ENCODE results near the gene SIRT6. TPM values are rescaled to one million over a fixed set of nuclear protein-coding genes. Genes with fewer than 3 reads are reported as not detected.
"Not testable (repeated sequence)": the region's sequence is repeated elsewhere in the genome, so short reads cannot be mapped to it uniquely, and the experiment has no call there.

The SIRT6 gene
- total RNA-seq, 4 donors from 2014 or later: 15.0 to 29.6 (median 21.0) TPM

DNA sequence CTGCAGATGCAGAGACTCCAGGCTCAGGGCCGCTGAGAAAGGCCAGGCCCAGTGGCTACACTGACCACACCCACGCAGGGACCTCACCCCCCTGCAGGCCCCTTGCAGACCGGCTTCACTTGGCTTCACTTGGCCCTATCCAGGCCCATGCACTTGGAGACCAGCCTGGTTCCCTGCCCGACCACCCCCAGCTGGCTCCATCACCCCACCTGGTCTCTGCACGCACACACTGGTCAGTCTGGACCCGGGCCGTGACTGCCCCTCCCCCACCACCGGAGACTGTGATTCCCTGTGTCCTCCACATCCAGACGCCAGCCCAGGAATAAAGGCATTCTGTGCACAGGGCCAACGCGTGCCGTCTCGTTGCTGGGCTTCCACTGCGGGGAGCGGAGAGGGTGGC is 42.1 kb upstream of the SIRT6 start:
- ATAC-seq (ENCODE audit: low FRiP score): no peak
- TF ChIP-seq CTCF (IDR thresholded peaks at IDR 0.05): no peak
- DNase-seq (ENCODE audit: low spot score): no peak

GRCh38 chr19:4220188-4220587 is 37.8 kb upstream of the SIRT6 start:
- ATAC-seq (ENCODE audit: low FRiP score): no peak
- DNase-seq (ENCODE audit: low spot score): no peak
- TF ChIP-seq CTCF (IDR thresholded peaks at IDR 0.05): no peak

GRCh38 chr19:4218523-4218922 is 36.2 kb upstream of the SIRT6 start:
- DNase-seq (ENCODE audit: low spot score); ATAC-seq (ENCODE audit: low FRiP score): not testable (repeated sequence)

DNA sequence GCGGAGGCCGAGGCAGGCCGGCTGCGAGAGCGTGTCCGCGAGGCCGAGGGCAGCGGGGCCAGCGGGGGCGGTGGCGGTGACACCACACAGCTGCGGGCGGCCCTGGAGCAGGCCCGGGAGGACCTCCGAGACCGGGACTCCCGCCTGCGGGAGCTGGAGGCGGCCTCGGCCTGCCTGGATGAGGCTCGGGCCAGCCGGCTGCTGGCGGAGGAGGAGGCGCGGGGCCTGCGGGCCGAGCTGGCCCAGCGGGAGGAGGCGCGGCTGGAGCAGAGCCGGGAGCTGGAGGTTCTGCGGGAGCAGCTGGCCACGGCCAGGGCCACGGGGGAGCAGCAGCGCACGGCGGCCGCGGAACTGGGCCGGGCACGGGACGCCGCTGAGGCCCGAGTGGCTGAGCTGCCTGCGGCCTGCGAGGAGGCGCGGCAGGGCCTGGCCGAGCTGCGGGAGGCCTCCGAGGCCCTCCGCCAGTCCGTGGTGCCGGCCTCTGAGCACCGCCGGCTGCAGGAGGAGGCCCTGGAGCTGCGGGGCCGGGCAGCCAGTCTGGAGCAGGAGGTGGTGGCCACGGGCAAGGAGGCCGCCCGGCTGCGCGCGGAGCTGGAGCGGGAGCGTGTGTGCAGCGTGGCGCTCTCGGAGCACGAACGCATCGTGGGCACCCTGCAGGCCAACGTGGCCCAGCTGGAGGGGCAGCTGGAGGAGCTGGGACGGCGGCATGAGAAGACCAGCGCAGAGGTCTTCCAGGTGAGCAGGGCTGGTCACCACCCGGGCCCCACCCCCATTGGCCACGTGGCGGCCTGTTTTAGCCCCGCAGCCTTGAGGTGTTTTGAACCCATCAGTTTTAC is 35.3 kb upstream of the SIRT6 start:
- ATAC-seq (ENCODE audit: low FRiP score) (no peak), DNase-seq (ENCODE audit: low spot score) (no peak)
- TF ChIP-seq CTCF (IDR thresholded peaks at IDR 0.05): no peak

GRCh38 chr19:4216846-4217245 is 34.5 kb upstream of the SIRT6 start:
- DNase-seq (ENCODE audit: low spot score): no peak
- ATAC-seq (ENCODE audit: low FRiP score): no peak
- no peak for TF ChIP-seq CTCF (IDR thresholded peaks at IDR 0.05)

- TF ChIP-seq CTCF (IDR thresholded peaks at IDR 0.05): no peak
- no peak for DNase-seq (ENCODE audit: low spot score)
- no peak for ATAC-seq (ENCODE audit: low FRiP score)
Observed at GRCh38 chr19:4215807-4216206, 33.4 kb upstream of the SIRT6 start.

DNA sequence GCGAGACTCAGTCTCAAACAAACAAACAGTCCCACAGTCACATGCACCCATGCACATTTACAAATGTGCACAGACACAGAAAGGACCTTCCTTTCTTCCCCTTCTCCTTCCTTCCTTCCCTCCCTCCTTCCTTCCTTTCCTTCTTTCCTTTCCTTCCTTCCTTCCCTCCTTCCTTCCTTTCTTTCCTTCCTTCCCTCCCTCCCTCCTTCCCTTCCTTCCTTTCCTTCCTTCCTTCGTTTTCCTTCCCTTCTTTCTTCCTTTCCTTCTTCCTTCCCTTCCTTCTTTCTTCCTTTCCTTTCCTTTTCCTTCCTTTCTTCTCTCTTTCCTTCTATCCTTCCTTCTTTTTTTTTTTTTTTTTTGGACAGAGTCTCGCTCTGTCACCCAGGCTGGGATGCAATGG is 30.8 kb upstream of the SIRT6 start:
- DNase-seq (ENCODE audit: low spot score) (no peak), ATAC-seq (ENCODE audit: low FRiP score) (no peak)
- no peak for TF ChIP-seq CTCF (IDR thresholded peaks at IDR 0.05)
